Measurements from ENCODE around the gene PTGES3L. TPM values are rescaled to one million over a fixed set of nuclear protein-coding genes. Genes with fewer than 3 reads are reported as not detected.

Gene PTGES3L
- total and polyA plus RNA-seq, 2 of the 13 experiments (the other 11 are each of a cell fraction or from before 2014, with no cell fraction given): 1.2 to 2.9 TPM

GRCh38 chr17:43006639-43007551 lies 27.0 kb upstream of the PTGES3L start, which contains the start of gene IFI35 (continued):
- TF ChIP-seq ZBTB8A (CRISPR knock-in tag; IDR thresholded peaks at IDR 0.05; ENCODE audit: borderline replicate concordance, low read depth): 0 out of 2 replicates have a peak, but pooled peaks have one; percentile 29
- no peak for TF ChIP-seq CSRNP2 (CRISPR knock-in tag; conservative IDR thresholded peaks at IDR 0.05; ENCODE audit: low read depth)
- TF ChIP-seq CHD4 (IDR thresholded peaks at IDR 0.05; ENCODE audit: borderline replicate concordance, low read length): no peak; the same call in 1 of the 2 replicates
- TF ChIP-seq KDM5B (CRISPR knock-in tag; IDR thresholded peaks at IDR 0.05; ENCODE audit: borderline replicate concordance): no peak; the same call in 1 of the 2 replicates

GRCh38 chr17:43003542-43004172 lies 23.8 kb upstream of the PTGES3L start:
- peaks cover 14 to 33% of the 10 kb centered on the region in 2 experiments for H3K36me3 ChIP-seq (replicated peaks in 1 of 2; ENCODE audit: control insufficient read depth in 1 of 2, insufficient read depth in 2 of 2, low read length in 2 of 2)
- peaks cover 24% of the 10 kb centered on the region for H4K20me1 ChIP-seq (ENCODE audit: insufficient read depth, low read length)
- FAIRE-seq (no peak), ATAC-seq (peak; percentile 28), DNase-seq (ENCODE audit: low spot score) (peak; percentile 63)
- H3K27me3 ChIP-seq (ENCODE audit: control insufficient read depth in 1 of 2, insufficient read depth in 2 of 2, low read length in 2 of 2): no peaks in the 10 kb centered on the region; a peak in 1 of 5 replicates
- intact Hi-C loops (cut with micrococcal nuclease; ENCODE audit: unreplicated experiment) (no loop called here), in situ Hi-C loops (cut with HindIII; ENCODE audit: extremely low pct_ligation_motif_present, low pct_unique_long_range_greater_than_20kb) (no loop called here)
- CTCF ChIA-PET (ENCODE audit: low intra/inter-chr PET ratio, low total read pairs): no interaction called here
- no peaks in the 10 kb centered on the region for H3K9me3 ChIP-seq (ENCODE audit: low read length)
- H3K27ac ChIP-seq (ENCODE audit: extremely low read length, insufficient read depth, low read length): peak overlapping the region; percentile 25
- POLR2A ChIA-PET: interaction anchor here (0.7 to 1.6 kb wide), 2 partner anchors 91 to 123 kb away, joined by 3 to 4 read pairs; no protein-coding TSS in a partner anchor
- no TSS peak for BruUV-seq (replicated peaks)
- H3K4me2 ChIP-seq (ENCODE audit: low read depth, low read length): no peak overlapping the region
- peaks cover 20% of the 10 kb centered on the region for H3K79me2 ChIP-seq (ENCODE audit: insufficient read depth, low read length)
- H3K9ac ChIP-seq (ENCODE audit: insufficient read depth, low read depth, low read length): no peak overlapping the region
- peaks cover 79% of the 10 kb centered on the region for H3K4me1 ChIP-seq (ENCODE audit: insufficient read depth, low read length)
- WGBS (ENCODE audit: low lambda C conversion rate): 94% methylated on average over 5 of the region's 5 CpGs
- H3K4me3 ChIP-seq (replicated peaks in 1 of 3; ENCODE audit: insufficient read depth in 1 of 3, low read depth in 2 of 3, low read length in 3 of 3): no peak overlapping the region
- no peak overlapping the region for H2AFZ ChIP-seq (ENCODE audit: low read length)
- peak; percentile 92; the same call in 1 of the 2 replicates for TF ChIP-seq SSRP1 (CRISPR knock-in tag; IDR thresholded peaks at IDR 0.05)
- TF ChIP-seq CTCF (CRISPR knock-in tag; IDR thresholded peaks at IDR 0.05): 0 out of 2 replicates have a peak, but pooled peaks have one; percentile 18
- TF ChIP-seq ZNF263 (CRISPR knock-in tag; IDR thresholded peaks at IDR 0.05): peak; percentile 73
- no peak for TF ChIP-seq HCFC1 (IDR thresholded peaks at IDR 0.05; ENCODE audit: low read depth, low read length)
- TF ChIP-seq ZNF501 (CRISPR knock-in tag; IDR thresholded peaks at IDR 0.05): 0 out of 2 replicates have a peak, but pooled peaks have one; percentile 20
- TF ChIP-seq TBX3 (IDR thresholded peaks at IDR 0.05; ENCODE audit: borderline replicate concordance): no peak
- peak; percentile 43; the same call in 1 of the 2 replicates for TF ChIP-seq POLR2AphosphoS5 (IDR thresholded peaks at IDR 0.05; ENCODE audit: low read depth, low read length)
- TF ChIP-seq MEF2D (CRISPR knock-in tag; IDR thresholded peaks at IDR 0.05): 0 out of 2 replicates have a peak, but pooled peaks have one; percentile 10
- TF ChIP-seq PRPF4 (IDR thresholded peaks at IDR 0.05; ENCODE audit: low read depth, low read length, poor library complexity, severe bottlenecking): no peak

Data from HepG2 (cell line).